Stimulated activated CD4-positive, alpha-beta T cell treated with anti-CD3 and anti-CD28 coated beads, Interleukin-12 subunit alpha, Interleukin-12 subunit beta, amount 100 ng/mL, for 24 hours (primary cell): ENCODE data around the gene SIK3.
"Not testable (repeated sequence)": the region's sequence is repeated elsewhere in the genome, so short reads cannot be mapped to it uniquely, and the experiment has no call there.

ENCODE experiments used
- DNase-seq, 2 experiments: peaks; one replicate each; pipeline ENCODE4 v3.0.0-alpha.2; 2020; ENCODE audit warnings: low read depth in 2 of 2

Gene SIK3

DNA sequence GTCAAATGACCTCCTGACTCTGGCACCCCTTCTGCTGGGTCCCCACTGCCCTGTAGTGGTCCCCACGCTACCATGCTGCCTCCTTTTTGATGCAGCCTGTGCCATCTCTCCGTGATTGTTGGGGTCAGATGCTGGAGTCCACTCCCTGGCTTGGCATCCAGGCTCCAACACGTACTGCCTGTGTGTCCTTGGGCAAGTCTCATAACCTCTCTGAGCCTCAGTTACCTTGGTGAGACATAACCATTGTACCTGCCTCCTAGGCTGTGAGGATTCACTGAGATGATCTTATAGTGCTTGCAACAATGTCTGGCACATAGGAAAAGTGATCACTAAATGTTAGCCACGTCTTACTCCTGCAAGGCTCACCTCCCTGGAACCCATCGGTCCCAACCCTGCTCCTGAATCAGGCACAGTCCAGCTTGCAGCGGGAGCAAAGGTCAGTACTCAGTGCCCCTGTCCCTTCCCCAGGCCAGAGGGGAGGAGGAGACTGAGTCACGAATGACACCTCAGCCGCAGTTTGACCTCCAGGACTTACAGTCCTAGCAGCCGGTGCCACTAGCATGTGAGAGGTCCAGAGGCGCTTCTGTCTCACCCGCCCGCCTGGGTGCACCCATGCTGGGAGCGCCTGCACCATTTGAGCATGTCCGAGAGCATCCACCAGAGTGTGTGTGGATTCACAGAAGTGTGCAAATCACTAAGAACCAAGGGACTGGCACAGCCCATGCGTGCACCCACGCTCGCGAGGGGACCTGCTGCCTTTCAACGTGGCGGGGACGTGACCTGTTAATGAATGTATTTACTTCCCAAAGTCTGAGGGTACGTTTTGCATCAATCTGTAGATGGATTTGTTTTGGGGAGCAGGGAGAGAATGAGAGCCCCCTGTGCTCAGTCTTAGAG, 272.1 kb downstream of the SIK3 start:
- DNase-seq: no peak

- no peak for DNase-seq
Measured at GRCh38 chr11:116825434-116825833, 272.8 kb downstream of the SIK3 start.

GRCh38 chr11:116823031-116823843, 275.0 kb downstream of the SIK3 start, which contains the start of gene APOA4:
APOA4 (minus strand) TSS chr11:116823304; CDS start chr11:116823191, 113 bp downstream.
- DNase-seq: no peak

- DNase-seq: no peak
Measured at GRCh38 chr11:116822575-116822974, 275.7 kb downstream of the SIK3 start.

- no peak for DNase-seq
Measured at GRCh38 chr11:116821050-116821918, 276.9 kb downstream of the SIK3 start.

- DNase-seq: no peak
Measured at GRCh38 chr11:116819049-116819448, 279.2 kb downstream of the SIK3 start.

DNA sequence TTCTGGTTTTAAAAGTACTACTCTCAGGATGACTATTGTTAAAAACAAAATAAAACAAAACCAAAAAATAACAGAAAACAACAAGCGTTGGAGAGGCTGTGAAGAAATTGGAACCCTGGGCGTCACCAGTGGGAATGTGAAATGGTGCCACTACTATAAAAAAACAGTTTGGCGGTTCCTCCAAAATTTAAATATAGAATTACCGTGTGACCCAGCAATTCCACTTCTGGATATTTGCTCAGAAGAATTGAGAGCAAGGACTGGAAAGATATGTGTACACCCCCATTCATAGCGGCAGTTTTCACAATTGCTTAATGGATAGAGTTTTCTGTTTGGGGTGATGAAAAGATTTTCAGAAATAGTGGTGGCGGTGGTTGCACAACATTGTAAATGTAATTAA, 283.7 kb downstream of the SIK3 start:
- no peak for DNase-seq

DNA sequence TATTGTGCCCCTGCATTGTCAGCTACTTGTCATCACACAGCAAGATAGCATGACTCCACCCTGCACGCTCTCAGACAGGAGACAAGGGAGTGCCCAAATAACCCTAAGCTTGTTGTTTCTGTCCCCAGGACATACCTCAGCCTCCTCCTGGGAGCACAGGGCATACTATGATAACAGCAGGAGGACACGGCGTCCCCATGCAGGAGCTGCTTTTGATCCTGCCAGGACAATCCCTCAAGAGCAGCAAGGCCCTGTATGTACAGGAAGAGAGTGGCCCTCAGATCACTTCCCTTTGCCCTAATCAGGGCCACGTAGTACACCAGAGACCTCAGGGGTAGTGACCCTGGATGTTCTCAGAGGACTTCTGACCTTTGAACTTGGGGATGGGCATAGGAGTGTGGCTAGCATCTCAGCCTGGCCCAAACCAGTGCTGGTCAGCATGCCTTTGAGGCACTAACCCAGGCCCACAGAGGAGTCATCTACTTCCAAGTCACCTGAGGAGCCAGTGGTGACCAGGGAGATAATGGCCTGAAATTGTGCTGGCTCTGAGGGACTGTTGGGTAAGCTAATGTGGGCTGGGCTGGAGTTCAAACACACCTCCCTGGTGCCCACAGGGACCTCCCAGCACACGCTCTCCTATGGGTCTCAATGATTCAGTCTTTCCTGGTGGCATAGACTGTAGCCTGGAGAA, 284.3 kb downstream of the SIK3 start:
- DNase-seq: no peak

DNA sequence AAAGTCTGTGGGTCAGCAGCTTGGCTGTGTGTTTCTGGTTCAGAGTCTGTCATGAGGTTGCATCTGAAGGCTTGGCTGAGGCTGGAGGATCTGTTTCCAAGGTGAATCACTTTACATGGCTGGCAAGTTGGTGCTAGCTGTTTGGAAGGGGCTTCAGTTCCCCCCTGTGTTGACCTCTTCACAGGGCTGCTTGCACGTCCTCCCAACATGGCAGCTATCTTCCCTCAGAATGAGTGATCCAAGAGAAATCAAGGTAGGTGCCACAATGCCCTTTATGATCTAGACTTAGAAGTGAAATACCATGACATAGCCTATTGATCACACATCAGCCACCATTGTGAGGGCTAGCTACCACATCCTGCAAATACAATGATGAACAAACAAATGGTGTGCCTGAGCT, 285.1 kb downstream of the SIK3 start:
- DNase-seq: no peak

DNA sequence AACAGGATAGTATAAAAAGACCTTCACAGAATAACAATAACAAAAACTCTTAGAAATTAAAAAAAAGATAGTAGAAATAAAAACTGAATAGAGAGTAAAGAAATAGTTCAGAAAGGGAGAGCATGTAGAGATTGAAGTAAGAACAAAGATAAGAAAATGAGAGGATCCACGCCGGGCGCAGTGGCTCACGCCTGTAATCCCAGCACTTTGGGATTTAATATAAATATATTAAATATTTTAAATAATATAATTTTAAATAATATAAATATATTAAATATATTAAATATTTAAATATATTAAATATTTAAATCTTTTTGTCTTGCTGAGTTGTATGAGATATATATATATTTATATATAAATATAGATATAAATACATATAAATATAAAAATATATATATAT, 286.1 kb downstream of the SIK3 start:
- no peak for DNase-seq

- DNase-seq: no peak
Measured at GRCh38 chr11:116811194-116811593, 287.0 kb downstream of the SIK3 start.

- no peak for DNase-seq
Measured at GRCh38 chr11:116808262-116809175, 289.7 kb downstream of the SIK3 start.

DNA sequence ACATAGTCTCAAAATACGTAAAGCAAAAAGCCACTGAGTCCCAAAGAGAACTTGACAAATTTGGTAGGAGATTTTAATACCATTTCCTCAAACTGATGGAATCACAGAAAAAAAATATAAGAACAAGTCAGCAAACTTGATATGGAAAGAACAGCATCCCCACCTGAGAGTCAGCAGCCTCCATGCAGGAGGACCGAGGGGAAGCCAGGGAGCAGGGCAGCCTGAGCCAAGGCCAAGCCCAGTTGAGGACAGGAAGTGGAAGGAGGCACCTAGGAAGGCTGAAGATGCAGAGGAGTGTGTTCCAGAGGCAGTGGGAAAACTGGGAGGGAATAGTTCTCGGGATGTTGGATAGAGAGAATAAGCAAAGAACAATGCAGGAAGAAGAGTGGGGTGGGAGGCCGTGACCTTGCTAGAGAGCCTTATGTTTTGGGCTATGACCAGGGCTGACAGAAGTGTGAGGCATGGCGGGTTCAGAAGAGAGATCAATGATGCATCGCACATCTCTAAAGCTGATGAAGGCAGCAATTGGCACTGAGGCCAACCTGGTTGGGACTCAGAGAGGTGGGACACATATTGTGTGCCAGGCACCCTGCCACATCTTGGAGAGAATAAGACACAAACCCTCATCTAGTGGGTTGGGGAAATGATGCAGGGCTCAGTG, 290.5 kb downstream of the SIK3 start:
- DNase-seq: no peak

GRCh38 chr11:116804001-116804400, 294.2 kb downstream of the SIK3 start:
- DNase-seq: no peak

GRCh38 chr11:116801662-116802061, 296.6 kb downstream of the SIK3 start:
- DNase-seq: not testable (repeated sequence)

DNA sequence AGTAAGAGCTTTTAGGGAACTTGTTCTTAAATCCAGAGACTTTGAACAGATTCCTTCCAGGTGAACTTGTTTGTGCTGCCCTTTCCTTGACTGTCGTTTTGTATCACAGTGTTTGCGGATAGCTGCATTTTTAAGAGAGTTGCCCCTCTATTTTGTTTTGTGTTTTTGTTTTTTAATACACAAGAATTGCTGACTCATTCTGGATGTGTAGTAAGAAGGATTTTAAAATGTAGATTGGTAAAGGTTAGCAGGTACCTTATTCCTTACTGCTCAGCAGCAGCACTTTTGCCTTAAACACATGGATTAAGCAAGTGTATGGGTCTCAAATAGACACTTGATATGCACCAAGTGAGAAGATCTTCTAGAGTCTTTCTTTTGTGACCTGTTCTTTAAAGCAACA, 297.6 kb downstream of the SIK3 start:
- DNase-seq: no peak

GRCh38 chr11:116798368-116798767, 299.9 kb downstream of the SIK3 start:
- no peak for DNase-seq

DNA sequence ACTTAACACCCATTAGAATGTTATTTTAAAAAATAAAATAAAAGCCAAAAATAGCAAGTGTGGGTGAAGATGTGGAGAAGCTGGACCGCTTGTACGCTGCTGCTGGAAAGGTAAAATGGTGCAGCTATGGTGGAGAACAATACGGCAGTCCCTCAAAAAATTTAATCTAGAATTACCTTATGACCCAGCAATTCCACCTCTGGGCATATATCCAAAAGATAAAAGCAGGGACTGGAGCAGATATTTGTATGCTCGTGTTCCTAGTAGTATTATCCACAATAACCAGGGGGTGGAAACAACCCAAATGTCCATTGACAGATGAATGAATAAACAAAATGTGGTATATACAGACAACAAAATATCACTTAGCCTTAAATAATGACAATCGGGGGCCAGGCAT, 300.4 kb downstream of the SIK3 start:
- DNase-seq: no peak

DNA sequence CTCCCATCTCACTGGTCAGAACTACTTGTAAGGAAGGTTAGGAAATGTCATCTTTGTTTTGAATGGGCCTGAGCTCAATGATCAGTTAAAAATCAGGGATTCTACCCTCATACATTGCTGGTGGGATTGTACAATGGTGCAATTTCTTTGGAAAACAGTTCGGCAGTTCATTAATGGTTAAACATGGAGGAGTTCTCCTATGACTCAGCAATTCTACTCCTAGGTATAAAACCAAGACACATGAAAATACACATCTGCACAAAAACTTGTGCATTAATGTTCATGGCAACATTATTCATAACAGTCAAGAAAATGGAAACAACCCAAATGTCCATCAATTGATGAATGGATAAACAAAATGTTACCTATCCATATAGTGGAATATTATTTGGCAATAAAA, 301.7 kb downstream of the SIK3 start:
- DNase-seq: no peak

- DNase-seq: no peak
Measured at GRCh38 chr11:116794851-116795250, 303.4 kb downstream of the SIK3 start.
